Kidney epithelial cell (primary cell): ENCODE measurements around the gene TFPI. TPM values are rescaled to one million over a fixed set of nuclear protein-coding genes. Genes with fewer than 3 reads are reported as not detected.
"Not testable (repeated sequence)": the region's sequence is repeated elsewhere in the genome, so short reads cannot be mapped to it uniquely, and the experiment has no call there.

Experiments used
- DNase-seq: peaks from one replicate; pipeline ENCODE4 v3.0.0-alpha.2; 2010; ENCODE audit warnings: low read depth
- H3K27me3 ChIP-seq: 2 replicates; pipeline ENCODE4 v1.6.0; 2011; ENCODE audit warnings: low read length; ENCODE audit not compliant: control insufficient read depth, insufficient read depth
- H3K36me3 ChIP-seq: 2 replicates; pipeline ENCODE4 v1.5.1; 2011; ENCODE audit warnings: low read length; ENCODE audit not compliant: control insufficient read depth, insufficient read depth
- H3K4me3 ChIP-seq: 2 replicates; pipeline ENCODE4 v1.5.1; 2011; ENCODE audit warnings: low read depth, mild to moderate bottlenecking, control low read depth, low read length
- total RNA-seq: library from RNA; depleted of rRNA; stranded (reverse); fragments of >200 nt; gene quantifications from 2 replicates; pipeline ENCODE4 v1.2.3, GENCODE V29; 2015
- TF ChIP-seq, protein P1 (sequence below): IDR thresholded peaks from 2 replicates; pipeline ENCODE4 v1.5.1; 2011; ENCODE audit warnings: mild to moderate bottlenecking, moderate library complexity, low read length, control low read depth, inconsistent platforms; ENCODE audit not compliant: insufficient read depth, poor library complexity, severe bottlenecking

Gene TFPI
- total RNA-seq, 1 donor from 2014 or later, result 31.1 TPM

GRCh38 chr2:187567126-187567525 lies 12.9 kb upstream of the TFPI start:
- TF ChIP-seq, protein P1, sequence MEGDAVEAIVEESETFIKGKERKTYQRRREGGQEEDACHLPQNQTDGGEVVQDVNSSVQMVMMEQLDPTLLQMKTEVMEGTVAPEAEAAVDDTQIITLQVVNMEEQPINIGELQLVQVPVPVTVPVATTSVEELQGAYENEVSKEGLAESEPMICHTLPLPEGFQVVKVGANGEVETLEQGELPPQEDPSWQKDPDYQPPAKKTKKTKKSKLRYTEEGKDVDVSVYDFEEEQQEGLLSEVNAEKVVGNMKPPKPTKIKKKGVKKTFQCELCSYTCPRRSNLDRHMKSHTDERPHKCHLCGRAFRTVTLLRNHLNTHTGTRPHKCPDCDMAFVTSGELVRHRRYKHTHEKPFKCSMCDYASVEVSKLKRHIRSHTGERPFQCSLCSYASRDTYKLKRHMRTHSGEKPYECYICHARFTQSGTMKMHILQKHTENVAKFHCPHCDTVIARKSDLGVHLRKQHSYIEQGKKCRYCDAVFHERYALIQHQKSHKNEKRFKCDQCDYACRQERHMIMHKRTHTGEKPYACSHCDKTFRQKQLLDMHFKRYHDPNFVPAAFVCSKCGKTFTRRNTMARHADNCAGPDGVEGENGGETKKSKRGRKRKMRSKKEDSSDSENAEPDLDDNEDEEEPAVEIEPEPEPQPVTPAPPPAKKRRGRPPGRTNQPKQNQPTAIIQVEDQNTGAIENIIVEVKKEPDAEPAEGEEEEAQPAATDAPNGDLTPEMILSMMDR, result no peak
- no peak for DNase-seq
- H3K36me3 ChIP-seq, result no peaks in the 10 kb centered on the region
- no peak overlapping the region for H3K4me3 ChIP-seq
- H3K27me3 ChIP-seq, result no peaks in the 10 kb centered on the region

DNA sequence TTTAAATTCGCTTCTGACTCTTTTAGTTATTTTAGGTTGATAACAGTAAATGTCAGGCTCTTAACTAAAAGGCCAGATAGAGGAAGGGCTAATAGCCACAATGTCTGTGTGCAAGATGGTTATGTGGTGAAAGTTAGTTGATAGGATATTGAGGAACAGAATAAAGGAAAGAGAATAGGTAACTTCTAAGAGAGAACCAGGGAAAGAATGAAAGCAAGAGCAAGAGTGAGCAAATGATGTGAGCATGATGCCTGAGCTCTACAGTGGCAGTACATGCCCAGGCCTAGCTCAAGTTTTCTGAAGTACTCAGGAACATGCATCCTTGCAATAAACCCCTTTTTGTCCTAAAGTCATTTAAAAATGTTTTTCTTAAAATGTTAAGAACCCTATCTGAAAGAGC lies 12.5 kb upstream of the TFPI start:
- no peaks in the 10 kb centered on the region for H3K27me3 ChIP-seq
- TF ChIP-seq, protein P1, result no peak
- no peak overlapping the region for H3K4me3 ChIP-seq
- no peak for DNase-seq
- no peaks in the 10 kb centered on the region for H3K36me3 ChIP-seq

DNA sequence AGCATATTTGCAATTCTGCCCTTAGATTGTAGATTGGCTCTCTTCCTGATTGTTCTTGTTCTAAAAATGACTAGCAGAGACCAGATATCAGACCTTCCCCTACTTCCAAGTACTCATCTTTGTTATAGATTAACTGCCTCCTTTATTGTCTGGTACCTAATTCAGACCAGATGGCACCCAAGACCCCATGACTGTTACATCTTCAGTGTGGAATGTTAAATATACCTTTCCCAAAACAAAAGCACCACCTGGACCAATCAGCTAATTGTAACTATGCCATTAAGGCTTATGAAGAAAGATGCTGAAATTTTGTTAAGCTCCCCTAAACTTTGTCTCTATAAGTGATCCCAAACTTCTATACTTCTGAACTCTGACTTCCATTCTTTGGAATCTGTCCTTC lies 12.0 kb upstream of the TFPI start:
- TF ChIP-seq, protein P1, result no peak
- no peak overlapping the region for H3K4me3 ChIP-seq
- no peak for DNase-seq
- no peaks in the 10 kb centered on the region for H3K36me3 ChIP-seq
- no peaks in the 10 kb centered on the region for H3K27me3 ChIP-seq

- H3K36me3 ChIP-seq, DNase-seq, H3K27me3 ChIP-seq, H3K4me3 ChIP-seq: not testable (repeated sequence)
Observed at GRCh38 chr2:187565618-187566017, 11.4 kb upstream of the TFPI start.

- not testable (repeated sequence) for DNase-seq, H3K4me3 ChIP-seq
Observed at GRCh38 chr2:187556493-187556892, 2.3 kb upstream of the TFPI start.

GRCh38 chr2:187554704-187555082 lies 458 bp upstream of the TFPI start:
- no peaks in the 10 kb centered on the region for H3K27me3 ChIP-seq
- DNase-seq, result no peak
- no peak overlapping the region for H3K4me3 ChIP-seq
- TF ChIP-seq, protein P1, result no peak
- no peaks in the 10 kb centered on the region for H3K36me3 ChIP-seq

More at GRCh38 chr2:187556493-187556892, 2.3 kb upstream of the TFPI start:
- not testable (repeated sequence) for H3K27me3 ChIP-seq, H3K36me3 ChIP-seq

DNA sequence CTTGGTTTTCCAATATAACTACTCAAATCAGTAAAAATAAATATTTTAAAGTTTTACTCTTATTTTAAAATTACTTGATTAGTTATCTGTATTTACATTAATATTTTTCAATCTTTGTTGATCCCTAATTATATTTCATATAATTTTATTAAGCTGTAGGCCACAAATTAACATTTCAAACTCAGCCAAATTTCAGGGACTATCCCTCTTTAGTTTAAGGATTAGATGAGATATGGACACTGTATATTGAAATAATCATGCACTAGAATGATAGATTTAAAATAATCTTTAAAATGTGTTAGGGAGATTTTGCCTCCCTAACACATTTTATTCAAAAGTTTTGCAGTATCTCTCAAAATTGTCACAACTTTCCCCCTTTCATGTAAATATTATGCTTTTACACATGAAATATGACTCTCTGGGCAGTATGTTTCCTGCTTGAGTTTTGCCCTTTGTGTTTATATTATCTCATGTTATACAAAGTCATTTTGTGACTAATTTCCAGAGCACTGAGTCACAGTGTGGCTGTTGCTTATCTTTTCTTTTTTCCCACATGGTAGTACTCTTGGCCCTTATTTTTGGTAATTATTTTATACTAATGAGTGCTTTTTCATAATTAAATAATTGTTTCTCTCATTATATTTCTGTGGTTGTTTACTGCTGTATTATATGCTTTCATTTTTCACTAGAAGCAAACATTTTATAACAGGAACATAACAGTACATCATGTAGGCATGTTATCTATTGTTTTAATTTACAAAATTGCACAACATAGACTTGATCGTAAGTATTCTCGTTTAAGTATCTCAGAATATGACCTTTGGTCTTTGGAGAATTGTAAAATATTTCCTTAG lies 1.2 kb downstream of the TFPI start:
- peak overlapping the region; percentile 55 for H3K4me3 ChIP-seq
- no peak for DNase-seq
- TF ChIP-seq, protein P1, result no peak

More for the DNA sequence above, 1.2 kb downstream of the TFPI start:
- Histone ChIP-seq H3K36me3 (no peaks in the 10 kb centered on the region), H3K27me3 (no peaks in the 10 kb centered on the region)
